HCT116 (cell line): ENCODE data around the gene TBX15. TPM values are rescaled to one million over a fixed set of nuclear protein-coding genes. Genes with fewer than 3 reads are reported as not detected.

Source experiments
- ATAC-seq: fragments of 200-7000 bp; cut with Tn5 transposase; 2 replicates; pipeline ENCODE4 v1.9.1; 2020; ENCODE audit warnings: mild to moderate bottlenecking, moderate library complexity
- BruUV-seq: library from RNA; stranded (reverse); fragments of 400-500 nt; replicated peaks from 2 replicates; lab custom pipeline; 2021; lab: Mats Ljungman, UMichigan
- CTCF ChIA-PET: fragments of 300-600 bp; sonication (Branson Sonifier 250); formaldehyde crosslinking; loops from one replicate; lab custom pipeline; 2021; ENCODE audit warnings: antibody characterized with exemption; lab: Charles Lee
- POLR2A ChIA-PET: fragments of 300-600, 350-600 bp; sonication (Branson Sonifier 250); formaldehyde crosslinking; loops from one replicate; lab custom pipeline; 2021; ENCODE audit warnings: antibody characterized with exemption; lab: Charles Lee
- RAD21 ChIA-PET, 2 experiments: fragments of 300-600 bp; sonication (Branson Sonifier 250); formaldehyde crosslinking; loops; one replicate each; lab custom pipeline; 2023; ENCODE audit warnings: low total read pairs in 2 of 2; ENCODE audit not compliant: uncharacterized antibody in 2 of 2, unreplicated experiment in 2 of 2, low non-redundant PET in 1 of 2; lab: Charles Lee
- DNase-seq: peaks from one replicate; pipeline ENCODE4 v3.0.0-alpha.2; 2010; ENCODE audit warnings: low read depth, low spot score
- H2AFZ ChIP-seq: fragments of 200-600 bp; shearing (Covaris generic), sonication (generic); 2 replicates; pipeline ENCODE4 v1.6.1; 2017; ENCODE audit warnings: low read depth, mixed run types, mixed read lengths, antibody characterized with exemption, low read length; ENCODE audit not compliant: poor library complexity, severe bottlenecking
- H3K27ac ChIP-seq: 2 replicates; pipeline ENCODE4 v1.5.1; 2012; ENCODE audit warnings: low read depth, low read length
- H3K27me3 ChIP-seq: fragments of 200-600 bp; sonication (generic); 2 replicates; pipeline ENCODE4 v1.6.1; 2016; ENCODE audit warnings: mixed run types, low read length, mixed read lengths; ENCODE audit not compliant: insufficient read depth
- H3K36me3 ChIP-seq, 2 experiments: fragments of 200-500 bp in 1 of 2; fragments of 200-600 bp in 1 of 2; sonication (Bioruptor generic) in 1 of 2; sonication (generic) in 1 of 2; 2 replicates each; pipeline versions ENCODE4 v1.5.1 to v1.6.1; 2014 to 2016; ENCODE audit warnings: low read length in 2 of 2, inconsistent platforms in 1 of 2, mixed read lengths in 1 of 2, mixed run types in 1 of 2; ENCODE audit not compliant: insufficient read depth in 2 of 2, control insufficient read depth in 1 of 2
- H3K4me1 ChIP-seq, 2 experiments: fragments of 200-600 bp in 1 of 2; sonication (generic) in 1 of 2; 2 replicates each; pipeline versions ENCODE4 v1.5.1 to v1.6.1; 2012 to 2017; ENCODE audit warnings: low read length in 2 of 2, inconsistent platforms in 1 of 2, mild to moderate bottlenecking in 1 of 2, mixed read lengths in 1 of 2, mixed run types in 1 of 2, moderate library complexity in 1 of 2; ENCODE audit not compliant: insufficient read depth in 2 of 2, control insufficient read depth in 1 of 2
- H3K4me2 ChIP-seq: fragments of 200-600 bp; sonication (generic); 2 replicates; pipeline ENCODE4 v1.6.1; 2017; ENCODE audit warnings: mixed run types, low read length, mixed read lengths
- H3K4me3 ChIP-seq, 2 experiments: fragments of 200-600 bp in 1 of 2; sonication (generic) in 1 of 2; replicated peaks in 1 of 2; 2 replicates each; pipeline ENCODE4 v1.5.1; 2011 to 2016; ENCODE audit warnings: low read length in 2 of 2, control low read depth in 1 of 2, low read depth in 1 of 2, mild to moderate bottlenecking in 1 of 2, mixed read lengths in 1 of 2, mixed run types in 1 of 2
- H3K79me2 ChIP-seq: fragments of 200-600 bp; sonication (generic); 2 replicates; pipeline ENCODE4 v1.6.1; 2017; ENCODE audit warnings: mild to moderate bottlenecking, mixed run types, low read length, moderate library complexity, mixed read lengths; ENCODE audit not compliant: insufficient read depth
- H3K9ac ChIP-seq: fragments of 200-600 bp; sonication (generic); 2 replicates; pipeline ENCODE4 v1.6.1; 2016; ENCODE audit warnings: low read length, mixed read lengths
- H3K9me2 ChIP-seq: fragments of 200-600 bp; sonication (generic), shearing (Covaris generic); 2 replicates; pipeline ENCODE4 v1.6.1; 2017; ENCODE audit warnings: mixed run types, mild to moderate bottlenecking, moderate library complexity; ENCODE audit not compliant: insufficient read depth
- H3K9me3 ChIP-seq, 2 experiments: fragments of 200-500 bp in 1 of 2; fragments of 200-600 bp in 1 of 2; sonication (Bioruptor generic) in 1 of 2; sonication (generic) in 1 of 2; 2 replicates each; pipeline ENCODE4 v1.6.1; 2014 to 2017; ENCODE audit warnings: low read length in 2 of 2, mixed read lengths in 2 of 2, inconsistent platforms in 1 of 2, low read depth in 1 of 2, mild to moderate bottlenecking in 1 of 2, mixed run types in 1 of 2, moderate library complexity in 1 of 2; ENCODE audit not compliant: control insufficient read depth in 1 of 2, insufficient read depth in 1 of 2
- H4K20me1 ChIP-seq: fragments of 200-600 bp; sonication (generic), shearing (Covaris generic); 2 replicates; pipeline ENCODE4 v1.6.1; 2017; ENCODE audit warnings: mixed run types, mild to moderate bottlenecking, moderate library complexity; ENCODE audit not compliant: insufficient read depth
- CBX3 ChIP-seq: IDR thresholded peaks from 2 replicates; pipeline ENCODE4 v1.6.1; 2012; ENCODE audit warnings: low read depth
- CEBPB ChIP-seq: IDR thresholded peaks from 2 replicates; pipeline ENCODE4 v1.6.1; 2012; ENCODE audit warnings: low read depth
- EGR1 ChIP-seq: IDR thresholded peaks from 2 replicates; pipeline ENCODE4 v1.6.1; 2012; ENCODE audit warnings: low read depth
- ELF1 ChIP-seq: IDR thresholded peaks from 2 replicates; pipeline ENCODE4 v1.6.1; 2012; ENCODE audit warnings: low read depth, borderline replicate concordance
- FOSL1 ChIP-seq: IDR thresholded peaks from 2 replicates; pipeline ENCODE4 v1.6.1; 2012; ENCODE audit warnings: low read depth
- JUND ChIP-seq: IDR thresholded peaks from 2 replicates; pipeline ENCODE4 v1.6.1; 2012
- POLR2A ChIP-seq: IDR thresholded peaks from 2 replicates; pipeline ENCODE4 v1.7.0; 2011; ENCODE audit warnings: borderline replicate concordance; ENCODE audit not compliant: insufficient read depth, insufficient read length; ENCODE audit errors: extremely low read depth
- POLR2AphosphoS5 ChIP-seq: IDR thresholded peaks from 2 replicates; pipeline ENCODE4 v1.6.1; 2011; ENCODE audit warnings: mild to moderate bottlenecking, low read depth, low read length, moderate library complexity
- REST ChIP-seq: IDR thresholded peaks from 2 replicates; pipeline ENCODE4 v1.6.1; 2012; ENCODE audit warnings: low read depth
- SIN3A ChIP-seq: IDR thresholded peaks from 2 replicates; pipeline ENCODE4 v1.6.1; 2012; ENCODE audit warnings: low read depth
- SP1 ChIP-seq: IDR thresholded peaks from 2 replicates; pipeline ENCODE4 v1.6.1; 2012; ENCODE audit warnings: low read depth
- SRF ChIP-seq: IDR thresholded peaks from 2 replicates; pipeline ENCODE4 v1.6.1; 2012; ENCODE audit warnings: low read depth
- TCF7L2 ChIP-seq: IDR thresholded peaks from 2 replicates; pipeline ENCODE4 v1.7.0; 2011; ENCODE audit warnings: borderline replicate concordance, inconsistent platforms; ENCODE audit not compliant: insufficient read depth, insufficient read length; ENCODE audit errors: extremely low read depth
- YY1 ChIP-seq: IDR thresholded peaks from 2 replicates; pipeline ENCODE4 v1.6.1; 2011; ENCODE audit warnings: low read length, low read depth, moderate library complexity, mild to moderate bottlenecking; ENCODE audit not compliant: insufficient replicate concordance; ENCODE audit errors: extremely low read depth
- ZNF274 ChIP-seq: fragments of 200-500 bp; sonication (Bioruptor generic); IDR thresholded peaks from 2 replicates; pipeline ENCODE4 v1.6.1; 2014; ENCODE audit warnings: mild to moderate bottlenecking, low read depth, low read length, inconsistent platforms
- intact Hi-C: fragments of 100-400 bp; cut with micrococcal nuclease; formaldehyde crosslinking; loops from 2 replicates; pipeline ENCODE4 v1.10.0; 2022
- total RNA-seq: library from RNA; stranded (reverse); gene quantifications from one replicate; pipeline ENCODE4 v1.2.1, GENCODE V29; 2021; ENCODE audit not compliant: unreplicated experiment
- TF ChIP-seq, protein P1 (sequence below): IDR thresholded peaks from 2 replicates; pipeline ENCODE4 v1.6.1; 2012

The TBX15 gene
- total RNA-seq, 1 experiment from 2014 or later = not detected

GRCh38 chr1:118999348-119000071 lies 11.4 kb upstream of the TBX15 start:
- Histone ChIP-seq H3K27me3 (no peaks in the 10 kb centered on the region), H2AFZ (no peak overlapping the region), H3K9me2 (no peaks in the 10 kb centered on the region), H3K27ac (no peak overlapping the region), H3K9me3 (no peaks in the 10 kb centered on the region)
- no peak for TF ChIP-seq TCF7L2
- TF ChIP-seq, protein P1, sequence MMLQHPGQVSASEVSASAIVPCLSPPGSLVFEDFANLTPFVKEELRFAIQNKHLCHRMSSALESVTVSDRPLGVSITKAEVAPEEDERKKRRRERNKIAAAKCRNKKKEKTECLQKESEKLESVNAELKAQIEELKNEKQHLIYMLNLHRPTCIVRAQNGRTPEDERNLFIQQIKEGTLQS = no peak
- no peak for TF ChIP-seq FOSL1
- TF ChIP-seq YY1 = no peak
- TF ChIP-seq POLR2AphosphoS5 = no peak
- no peak for TF ChIP-seq ELF1
- no peak for TF ChIP-seq REST
- no peak for TF ChIP-seq EGR1
- no peak for TF ChIP-seq SP1
- no peak for TF ChIP-seq ZNF274
- no peak for TF ChIP-seq CBX3
- no peak for TF ChIP-seq CEBPB
- no peak for TF ChIP-seq SRF
- TF ChIP-seq POLR2A = no peak
- no peak for TF ChIP-seq JUND
- no peak for TF ChIP-seq SIN3A
- TF ChIP-seq, all 23 proteins: peak for 0
- no TSS peak for BruUV-seq
- DNase-seq (no peak), ATAC-seq (no peak)
- Histone ChIP-seq H3K36me3 (no peaks in the 10 kb centered on the region), H3K4me2 (no peak overlapping the region), H3K4me3 (no peak overlapping the region), H3K4me1 (peaks cover 2 to 10% of the 10 kb centered on the region in 2 experiments; a peak in 2 of 4 replicates), H3K9ac (no peak overlapping the region), H4K20me1 (no peaks in the 10 kb centered on the region), H3K79me2 (no peaks in the 10 kb centered on the region)
- ChIA-PET RAD21 (no interaction called here), CTCF (no interaction called here), POLR2A (interaction anchor here (0.5 kb wide), 1 partner anchor 9 kb away, joined by 3 read pairs; no protein-coding TSS in a partner anchor)
- intact Hi-C loops = no loop called here
